Measurements from ENCODE around the gene SLC2A13.
"Not testable (repeated sequence)": the region's sequence is repeated elsewhere in the genome, so short reads cannot be mapped to it uniquely, and the experiment has no call there.

Gene SLC2A13

DNA sequence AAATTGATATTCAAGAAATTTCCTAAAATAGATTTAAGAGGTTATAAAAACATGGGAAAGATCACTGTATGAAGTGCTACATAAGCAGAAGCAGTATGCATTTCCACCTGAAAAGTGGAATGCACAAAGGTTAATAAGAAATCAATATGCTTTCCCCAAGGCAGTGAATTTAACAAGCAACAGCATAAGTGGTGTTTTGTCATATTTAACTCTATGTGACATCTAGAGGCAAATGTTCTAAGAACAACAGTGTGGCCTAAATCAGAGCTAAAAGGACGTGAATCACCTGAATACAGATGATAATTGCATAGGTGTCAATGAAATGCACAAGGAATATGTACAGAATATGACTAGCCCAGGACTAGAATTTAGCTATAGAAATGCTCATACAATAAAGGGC is 49.5 kb downstream of the SLC2A13 start:
- no peaks in the 10 kb centered on the region for H3K27me3 ChIP-seq (ENCODE audit: control insufficient read depth, insufficient read depth, low read length)
- H3K36me3 ChIP-seq (ENCODE audit: control insufficient read depth, low read depth, low read length): no peaks in the 10 kb centered on the region
- no peaks in the 10 kb centered on the region for H3K9me3 ChIP-seq (ENCODE audit: control insufficient read depth, low read depth, low read length)
- no peak overlapping the region for H3K9ac ChIP-seq (ENCODE audit: low read length)
- no peaks in the 10 kb centered on the region for H3K4me1 ChIP-seq (ENCODE audit: control insufficient read depth, low read depth, low read length)
- no peak overlapping the region for H3K27ac ChIP-seq (ENCODE audit: low read length)
- H3K4me3 ChIP-seq (ENCODE audit: low read length): no peak overlapping the region

DNA sequence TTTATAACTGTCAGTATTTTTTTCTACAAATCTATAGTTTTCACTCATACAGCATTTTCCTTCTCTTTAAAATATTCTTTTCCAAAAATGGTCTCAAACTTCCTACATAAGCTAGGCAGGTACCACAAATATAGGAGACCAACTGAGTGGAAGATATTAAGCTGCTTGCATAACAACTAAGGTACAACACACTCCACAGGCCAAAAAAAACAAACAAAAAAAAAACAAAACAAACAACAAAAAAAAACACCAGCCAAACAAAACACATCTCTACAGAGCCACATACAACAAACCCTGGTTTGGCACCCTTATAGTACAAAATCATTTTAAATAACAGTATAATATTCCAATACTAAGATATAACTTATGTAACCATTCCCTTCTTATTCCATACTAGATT is 50.1 kb downstream of the SLC2A13 start:
- H3K4me3 ChIP-seq (ENCODE audit: low read length): no peak overlapping the region
- no peaks in the 10 kb centered on the region for H3K9me3 ChIP-seq (ENCODE audit: control insufficient read depth, low read depth, low read length)
- no peaks in the 10 kb centered on the region for H3K36me3 ChIP-seq (ENCODE audit: control insufficient read depth, low read depth, low read length)

DNA sequence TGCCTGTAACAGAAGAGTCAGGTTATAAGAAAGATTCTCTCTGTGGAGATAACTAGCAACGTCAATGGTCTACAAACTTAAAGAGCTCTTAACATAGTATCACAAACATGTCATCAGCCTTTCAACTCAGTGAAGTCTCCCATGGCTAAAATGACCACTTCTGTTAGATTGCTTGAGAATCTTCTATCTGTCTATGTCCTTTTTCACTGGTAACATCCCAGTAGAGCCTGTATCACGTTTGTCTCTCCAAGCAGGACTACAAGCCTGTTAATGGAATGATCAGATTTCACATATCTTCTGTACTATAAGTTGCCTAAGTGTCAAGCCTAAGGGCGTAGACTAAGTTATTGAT is 50.7 kb downstream of the SLC2A13 start:
- Histone ChIP-seq H3K36me3 (ENCODE audit: control insufficient read depth, low read depth, low read length) (no peaks in the 10 kb centered on the region), H3K4me1 (ENCODE audit: control insufficient read depth, low read depth, low read length) (no peaks in the 10 kb centered on the region), H3K9ac (ENCODE audit: low read length) (no peak overlapping the region), H3K9me3 (ENCODE audit: control insufficient read depth, low read depth, low read length) (no peaks in the 10 kb centered on the region), H3K4me3 (ENCODE audit: low read length) (no peak overlapping the region), H3K27me3 (ENCODE audit: control insufficient read depth, insufficient read depth, low read length) (no peaks in the 10 kb centered on the region), H3K27ac (ENCODE audit: low read length) (no peak overlapping the region)

More for the DNA sequence above, 50.1 kb downstream of the SLC2A13 start:
- H3K4me1 ChIP-seq (ENCODE audit: control insufficient read depth, low read depth, low read length): no peaks in the 10 kb centered on the region
- no peaks in the 10 kb centered on the region for H3K27me3 ChIP-seq (ENCODE audit: control insufficient read depth, insufficient read depth, low read length)
- no peak overlapping the region for H3K27ac ChIP-seq (ENCODE audit: low read length)
- no peak overlapping the region for H3K9ac ChIP-seq (ENCODE audit: low read length)

DNA sequence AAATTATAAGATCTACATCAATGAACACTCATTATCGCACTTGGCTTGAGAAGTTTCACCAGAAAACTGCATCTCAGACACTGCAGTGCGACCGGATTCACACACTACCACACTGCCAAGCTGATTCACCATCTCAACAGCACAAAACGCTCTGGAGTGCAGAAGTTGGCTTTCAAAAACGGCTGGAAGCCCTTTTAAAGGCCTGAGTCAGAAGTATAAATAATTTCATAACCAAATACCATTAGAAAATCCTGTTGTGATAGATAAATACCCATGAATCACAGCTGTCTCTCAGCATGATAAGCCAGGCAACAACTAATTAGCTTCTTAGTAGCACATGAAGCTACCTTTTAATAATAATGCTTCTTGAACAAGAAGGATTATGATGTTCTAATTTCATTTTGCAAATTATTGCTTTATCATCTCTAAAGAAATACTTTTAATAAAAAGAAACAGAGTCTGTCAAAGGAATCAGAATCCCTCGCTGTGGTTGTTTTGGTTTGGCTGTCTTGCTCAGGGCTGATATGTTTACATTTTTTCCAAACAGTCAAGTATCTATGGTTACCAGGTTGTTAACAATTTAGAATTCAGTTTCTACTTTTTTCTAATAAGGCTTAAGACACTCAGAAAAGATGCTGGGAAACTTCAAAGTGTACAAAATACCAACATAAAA is 51.2 kb downstream of the SLC2A13 start:
- Histone ChIP-seq H3K36me3 (ENCODE audit: control insufficient read depth, low read depth, low read length) (no peaks in the 10 kb centered on the region), H3K9me3 (ENCODE audit: control insufficient read depth, low read depth, low read length) (no peaks in the 10 kb centered on the region), H3K4me1 (ENCODE audit: control insufficient read depth, low read depth, low read length) (no peaks in the 10 kb centered on the region), H3K27ac (ENCODE audit: low read length) (no peak overlapping the region), H3K9ac (ENCODE audit: low read length) (no peak overlapping the region), H3K4me3 (ENCODE audit: low read length) (no peak overlapping the region), H3K27me3 (ENCODE audit: control insufficient read depth, insufficient read depth, low read length) (no peaks in the 10 kb centered on the region)

DNA sequence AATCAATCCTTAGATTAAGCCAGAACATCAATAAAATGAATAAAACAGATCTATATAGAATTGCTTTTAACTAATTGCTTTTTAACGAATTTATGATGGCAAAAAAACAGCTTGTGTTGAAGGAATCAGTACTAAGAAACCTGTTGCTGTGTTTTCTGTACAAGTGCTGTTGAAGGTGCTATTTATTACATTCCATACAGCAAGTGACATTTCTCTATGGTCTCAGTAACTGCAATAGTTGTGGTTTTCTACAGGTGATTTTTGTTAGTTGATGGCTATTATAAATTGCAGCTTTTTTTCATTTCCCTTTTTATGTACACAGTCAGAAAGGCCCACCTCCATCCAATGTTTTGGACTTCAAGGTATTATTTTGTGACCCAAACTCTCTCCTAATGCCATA is 56.6 kb downstream of the SLC2A13 start:
- H3K27ac ChIP-seq (ENCODE audit: low read length): no peak overlapping the region
- no peaks in the 10 kb centered on the region for H3K4me1 ChIP-seq (ENCODE audit: control insufficient read depth, low read depth, low read length)
- no peaks in the 10 kb centered on the region for H3K9me3 ChIP-seq (ENCODE audit: control insufficient read depth, low read depth, low read length)
- no peaks in the 10 kb centered on the region for H3K36me3 ChIP-seq (ENCODE audit: control insufficient read depth, low read depth, low read length)
- H3K4me3 ChIP-seq (ENCODE audit: low read length): no peak overlapping the region
- no peak overlapping the region for H3K9ac ChIP-seq (ENCODE audit: low read length)
- no peaks in the 10 kb centered on the region for H3K27me3 ChIP-seq (ENCODE audit: control insufficient read depth, insufficient read depth, low read length)

DNA sequence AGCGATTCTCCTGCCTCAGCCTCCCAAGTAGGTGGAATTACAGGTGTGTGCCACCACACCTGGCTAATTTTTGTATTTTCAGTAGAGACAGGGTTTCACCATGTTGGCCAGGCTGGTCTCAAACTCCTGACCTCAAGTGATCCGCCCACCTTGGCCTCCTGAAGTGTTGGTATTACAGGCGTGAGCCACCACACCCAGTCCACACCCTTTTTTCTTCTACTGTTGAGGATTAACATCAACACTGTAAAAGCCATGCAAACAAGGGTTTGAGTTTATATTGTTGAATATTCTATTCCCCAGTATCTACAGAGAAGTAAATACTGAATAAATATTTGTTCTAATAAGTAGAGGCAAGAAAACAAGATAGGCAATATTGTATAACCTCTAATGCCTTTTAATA is 58.9 kb downstream of the SLC2A13 start:
- not testable (repeated sequence) for H3K9ac ChIP-seq (ENCODE audit: low read length); H3K27me3 ChIP-seq (ENCODE audit: control insufficient read depth, insufficient read depth, low read length); H3K9me3 ChIP-seq (ENCODE audit: control insufficient read depth, low read depth, low read length); H3K4me3 ChIP-seq (ENCODE audit: low read length); H3K27ac ChIP-seq (ENCODE audit: low read length); H3K36me3 ChIP-seq (ENCODE audit: control insufficient read depth, low read depth, low read length); H3K4me1 ChIP-seq (ENCODE audit: control insufficient read depth, low read depth, low read length)

DNA sequence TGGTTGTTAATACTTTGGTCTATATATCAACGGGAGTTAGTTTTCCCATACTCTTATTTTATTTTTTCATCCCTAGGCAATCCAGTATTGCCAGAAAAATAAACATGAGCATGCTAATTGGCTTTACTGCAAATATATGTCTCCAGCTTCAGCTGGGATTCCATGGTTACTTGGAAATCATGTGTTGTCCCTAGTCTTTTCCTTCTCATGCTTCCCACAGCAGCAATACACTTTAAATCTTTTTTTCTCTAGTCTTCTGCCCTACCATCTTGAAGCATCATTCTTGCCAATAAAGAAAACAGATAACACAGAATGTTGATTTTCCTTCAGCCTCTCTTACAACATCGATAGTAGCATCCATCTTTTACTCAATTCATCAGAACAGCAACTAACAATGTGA is 60.2 kb downstream of the SLC2A13 start:
- Histone ChIP-seq H3K4me1 (ENCODE audit: control insufficient read depth, low read depth, low read length) (no peaks in the 10 kb centered on the region), H3K9me3 (ENCODE audit: control insufficient read depth, low read depth, low read length) (no peaks in the 10 kb centered on the region), H3K27me3 (ENCODE audit: control insufficient read depth, insufficient read depth, low read length) (no peaks in the 10 kb centered on the region)

DNA sequence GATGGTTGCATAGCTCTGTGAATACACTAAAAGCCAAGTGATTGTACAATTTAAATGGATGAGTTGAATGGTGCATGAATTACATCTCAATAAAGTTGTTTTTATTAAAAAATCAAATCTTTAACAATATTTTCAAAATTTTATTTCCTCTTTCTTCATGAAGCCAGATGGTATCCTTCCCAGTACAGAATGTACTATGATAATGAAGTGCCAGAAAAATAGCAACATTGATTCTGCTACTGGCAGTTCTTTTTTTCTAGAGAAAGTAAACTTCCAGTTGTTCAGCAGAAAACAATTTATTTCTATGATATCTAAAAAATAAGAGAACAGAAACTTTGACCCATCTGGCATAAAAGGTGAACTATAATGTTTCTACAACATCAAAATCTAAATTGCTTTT is 61.5 kb downstream of the SLC2A13 start:
- Histone ChIP-seq H3K4me1 (ENCODE audit: control insufficient read depth, low read depth, low read length) (no peaks in the 10 kb centered on the region), H3K9ac (ENCODE audit: low read length) (no peak overlapping the region), H3K4me3 (ENCODE audit: low read length) (no peak overlapping the region), H3K27ac (ENCODE audit: low read length) (no peak overlapping the region), H3K36me3 (ENCODE audit: control insufficient read depth, low read depth, low read length) (no peaks in the 10 kb centered on the region), H3K27me3 (ENCODE audit: control insufficient read depth, insufficient read depth, low read length) (no peaks in the 10 kb centered on the region), H3K9me3 (ENCODE audit: control insufficient read depth, low read depth, low read length) (no peaks in the 10 kb centered on the region)

More for the DNA sequence above, 60.2 kb downstream of the SLC2A13 start:
- Histone ChIP-seq H3K36me3 (ENCODE audit: control insufficient read depth, low read depth, low read length) (no peaks in the 10 kb centered on the region), H3K9ac (ENCODE audit: low read length) (no peak overlapping the region), H3K27ac (ENCODE audit: low read length) (no peak overlapping the region), H3K4me3 (ENCODE audit: low read length) (no peak overlapping the region)

DNA sequence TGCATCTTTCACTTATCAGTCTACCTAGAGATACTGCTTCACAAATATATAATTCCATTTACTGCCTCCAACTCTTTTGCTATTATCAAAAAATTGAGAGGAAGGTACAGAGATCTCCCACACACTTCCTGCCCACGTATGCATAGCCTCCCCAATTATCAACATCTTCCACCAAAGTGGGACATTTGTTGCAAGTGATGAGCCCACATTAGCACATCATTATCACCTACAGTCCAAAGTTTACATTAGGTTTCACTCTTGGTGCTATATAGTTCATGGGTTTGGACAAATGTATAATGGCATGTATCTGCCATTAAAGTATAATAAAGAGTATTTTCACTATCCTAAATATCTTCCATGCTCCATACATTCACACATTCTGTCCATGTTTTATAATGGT is 66.3 kb downstream of the SLC2A13 start:
- no peaks in the 10 kb centered on the region for H3K9me3 ChIP-seq (ENCODE audit: control insufficient read depth, low read depth, low read length)
- peaks cover 3% of the 10 kb centered on the region for H3K4me1 ChIP-seq (ENCODE audit: control insufficient read depth, low read depth, low read length)
- H3K27me3 ChIP-seq (ENCODE audit: control insufficient read depth, insufficient read depth, low read length): no peaks in the 10 kb centered on the region
- H3K4me3 ChIP-seq (ENCODE audit: low read length): no peak overlapping the region
- no peak overlapping the region for H3K9ac ChIP-seq (ENCODE audit: low read length)
- no peak overlapping the region for H3K27ac ChIP-seq (ENCODE audit: low read length)
- H3K36me3 ChIP-seq (ENCODE audit: control insufficient read depth, low read depth, low read length): no peaks in the 10 kb centered on the region

DNA sequence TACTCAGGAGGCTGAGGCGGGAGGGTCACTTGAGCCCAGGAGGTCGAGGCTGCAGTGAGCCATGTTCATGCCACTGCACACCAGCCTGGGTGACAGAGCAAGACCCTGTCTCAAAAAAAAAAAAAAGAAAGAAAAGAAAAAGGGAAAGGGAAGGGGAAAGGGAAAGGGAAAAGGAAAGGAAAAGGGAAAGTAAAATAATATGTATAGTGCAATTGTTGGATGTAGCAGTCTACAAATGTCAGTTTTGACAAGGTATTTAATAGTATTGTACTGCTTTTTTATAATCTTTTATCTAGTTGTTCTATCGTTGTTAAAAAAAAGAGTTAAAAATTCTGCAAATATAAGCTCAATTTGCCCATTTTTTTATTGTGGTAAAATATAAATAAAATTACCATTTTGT is 67.3 kb downstream of the SLC2A13 start:
- Histone ChIP-seq H3K27me3 (ENCODE audit: control insufficient read depth, insufficient read depth, low read length) (no peaks in the 10 kb centered on the region), H3K27ac (ENCODE audit: low read length) (no peak overlapping the region), H3K9me3 (ENCODE audit: control insufficient read depth, low read depth, low read length) (no peaks in the 10 kb centered on the region)

DNA sequence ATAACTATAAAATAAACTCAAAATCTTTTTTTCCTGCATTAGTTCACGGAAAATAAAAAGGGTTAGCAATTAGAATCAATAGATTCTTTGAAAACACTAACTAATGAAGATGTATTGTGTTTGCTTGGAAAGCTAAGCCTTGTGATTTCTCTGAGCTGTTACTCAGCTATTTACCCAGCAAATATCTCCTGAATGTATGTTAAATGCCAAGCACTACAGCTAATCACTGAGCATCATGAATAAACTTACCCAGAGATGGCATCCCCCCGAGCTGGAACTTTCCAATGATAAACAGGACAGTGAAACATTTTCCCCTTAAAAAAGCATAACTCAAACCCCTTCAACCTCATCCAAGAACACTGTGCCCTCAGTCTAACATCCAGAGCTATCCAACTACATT is 71.2 kb downstream of the SLC2A13 start:
- Histone ChIP-seq H3K4me1 (ENCODE audit: control insufficient read depth, low read depth, low read length) (peaks cover 34% of the 10 kb centered on the region), H3K4me3 (ENCODE audit: low read length) (no peak overlapping the region)

More for the DNA sequence above, 67.3 kb downstream of the SLC2A13 start:
- H3K4me1 ChIP-seq (ENCODE audit: control insufficient read depth, low read depth, low read length): peaks cover 11% of the 10 kb centered on the region
- no peak overlapping the region for H3K4me3 ChIP-seq (ENCODE audit: low read length)
- no peaks in the 10 kb centered on the region for H3K36me3 ChIP-seq (ENCODE audit: control insufficient read depth, low read depth, low read length)
- H3K9ac ChIP-seq (ENCODE audit: low read length): no peak overlapping the region

DNA sequence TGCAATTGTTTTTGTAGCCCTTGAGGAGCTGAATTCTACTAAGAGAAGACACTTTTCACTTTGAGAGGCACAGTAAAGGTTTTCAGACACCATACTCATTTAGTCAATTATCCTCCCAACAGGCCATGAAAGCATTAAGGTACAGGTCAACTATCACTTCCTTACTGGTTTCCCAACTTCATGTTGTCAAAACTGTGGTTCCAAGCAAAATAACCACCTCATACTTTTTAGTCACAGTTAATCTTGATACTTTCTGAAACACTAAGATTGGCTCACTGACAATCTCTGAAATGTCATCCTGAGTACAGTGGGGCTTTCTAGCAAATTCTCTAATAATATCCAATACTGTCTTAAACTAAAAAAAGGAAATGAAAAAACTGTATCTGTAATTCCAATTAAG is 71.7 kb downstream of the SLC2A13 start:
- no peaks in the 10 kb centered on the region for H3K9me3 ChIP-seq (ENCODE audit: control insufficient read depth, low read depth, low read length)
- H3K27ac ChIP-seq (ENCODE audit: low read length): no peak overlapping the region
- H3K4me3 ChIP-seq (ENCODE audit: low read length): no peak overlapping the region
- no peaks in the 10 kb centered on the region for H3K27me3 ChIP-seq (ENCODE audit: control insufficient read depth, insufficient read depth, low read length)
- H3K9ac ChIP-seq (ENCODE audit: low read length): no peak overlapping the region
- H3K36me3 ChIP-seq (ENCODE audit: control insufficient read depth, low read depth, low read length): no peaks in the 10 kb centered on the region
- peaks cover 38% of the 10 kb centered on the region for H3K4me1 ChIP-seq (ENCODE audit: control insufficient read depth, low read depth, low read length)

More for the DNA sequence above, 71.2 kb downstream of the SLC2A13 start:
- Histone ChIP-seq H3K36me3 (ENCODE audit: control insufficient read depth, low read depth, low read length) (no peaks in the 10 kb centered on the region), H3K27ac (ENCODE audit: low read length) (no peak overlapping the region), H3K9ac (ENCODE audit: low read length) (no peak overlapping the region), H3K27me3 (ENCODE audit: control insufficient read depth, insufficient read depth, low read length) (no peaks in the 10 kb centered on the region), H3K9me3 (ENCODE audit: control insufficient read depth, low read depth, low read length) (no peaks in the 10 kb centered on the region)
